Measurements from ENCODE around the gene GRID1.

The GRID1 gene

GRCh38 chr10:85600744-85601081, 765.9 kb downstream of the GRID1 start:
- TF ChIP-seq CTCF (conservative IDR thresholded peaks at IDR 0.05): no peak
- H3K27ac ChIP-seq: no peak overlapping the region

GRCh38 chr10:85600026-85600743, 766.4 kb downstream of the GRID1 start:
- no peak for TF ChIP-seq CTCF (conservative IDR thresholded peaks at IDR 0.05)

GRCh38 chr10:85599081-85599480, 767.5 kb downstream of the GRID1 start:
- no peak for TF ChIP-seq CTCF (conservative IDR thresholded peaks at IDR 0.05)
- H3K27ac ChIP-seq: no peak overlapping the region

More at GRCh38 chr10:85600026-85600743, 766.4 kb downstream of the GRID1 start:
- H3K27ac ChIP-seq: no peak overlapping the region

- no peak for TF ChIP-seq CTCF (conservative IDR thresholded peaks at IDR 0.05)
- H3K27ac ChIP-seq: no peak overlapping the region
Measured at GRCh38 chr10:85598646-85599045, 767.9 kb downstream of the GRID1 start.

GRCh38 chr10:85597006-85597405, 769.6 kb downstream of the GRID1 start:
- H3K27ac ChIP-seq: no peak overlapping the region
- TF ChIP-seq CTCF (conservative IDR thresholded peaks at IDR 0.05): no peak

GRCh38 chr10:85596389-85596788, 770.2 kb downstream of the GRID1 start:
- no peak for TF ChIP-seq CTCF (conservative IDR thresholded peaks at IDR 0.05)
- H3K27ac ChIP-seq: no peak overlapping the region

- H3K27ac ChIP-seq: no peak overlapping the region
- no peak for TF ChIP-seq CTCF (conservative IDR thresholded peaks at IDR 0.05)
Measured at GRCh38 chr10:85594239-85594638, 772.4 kb downstream of the GRID1 start.
